ENCODE results near the gene POLR2L.

DNA sequence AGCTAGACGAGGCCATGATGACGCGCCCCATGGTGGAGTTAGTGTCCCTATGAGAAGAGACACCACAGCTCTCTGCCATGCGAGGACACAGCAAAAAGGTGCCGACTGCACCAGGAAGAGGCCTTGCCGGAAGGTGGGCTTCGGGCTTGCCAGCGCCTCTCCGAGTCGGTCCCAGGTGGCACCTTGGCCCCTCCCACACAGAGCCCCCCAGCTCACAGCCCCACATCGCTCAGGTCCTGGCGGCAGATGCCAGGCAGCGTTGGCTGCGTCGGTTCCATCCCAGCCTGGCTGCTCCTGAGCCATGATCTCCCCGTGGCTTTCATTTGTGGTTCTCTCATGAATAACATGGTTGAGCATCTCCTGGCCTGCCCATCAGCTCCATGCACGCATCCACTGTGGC lies 44.2 kb upstream of the POLR2L start:
- TF ChIP-seq, protein P1, sequence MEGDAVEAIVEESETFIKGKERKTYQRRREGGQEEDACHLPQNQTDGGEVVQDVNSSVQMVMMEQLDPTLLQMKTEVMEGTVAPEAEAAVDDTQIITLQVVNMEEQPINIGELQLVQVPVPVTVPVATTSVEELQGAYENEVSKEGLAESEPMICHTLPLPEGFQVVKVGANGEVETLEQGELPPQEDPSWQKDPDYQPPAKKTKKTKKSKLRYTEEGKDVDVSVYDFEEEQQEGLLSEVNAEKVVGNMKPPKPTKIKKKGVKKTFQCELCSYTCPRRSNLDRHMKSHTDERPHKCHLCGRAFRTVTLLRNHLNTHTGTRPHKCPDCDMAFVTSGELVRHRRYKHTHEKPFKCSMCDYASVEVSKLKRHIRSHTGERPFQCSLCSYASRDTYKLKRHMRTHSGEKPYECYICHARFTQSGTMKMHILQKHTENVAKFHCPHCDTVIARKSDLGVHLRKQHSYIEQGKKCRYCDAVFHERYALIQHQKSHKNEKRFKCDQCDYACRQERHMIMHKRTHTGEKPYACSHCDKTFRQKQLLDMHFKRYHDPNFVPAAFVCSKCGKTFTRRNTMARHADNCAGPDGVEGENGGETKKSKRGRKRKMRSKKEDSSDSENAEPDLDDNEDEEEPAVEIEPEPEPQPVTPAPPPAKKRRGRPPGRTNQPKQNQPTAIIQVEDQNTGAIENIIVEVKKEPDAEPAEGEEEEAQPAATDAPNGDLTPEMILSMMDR (IDR thresholded peaks at IDR 0.05): no peak
- TF ChIP-seq POLR2A (IDR thresholded peaks at IDR 0.05): no peak
